Hindlimb muscle (tissue), 1 donor: Measurements from ENCODE around the gene SLC16A13. TPM values are rescaled to one million over a fixed set of nuclear protein-coding genes. Genes with fewer than 3 reads are reported as not detected.
"Not testable (repeated sequence)": the region's sequence is repeated elsewhere in the genome, so short reads cannot be mapped to it uniquely, and the experiment has no call there.

Source experiments
- DNase-seq: peaks from one replicate; pipeline ENCODE4 v3.0.0-alpha.2; 2013
- polyA plus RNA-seq: library from polyadenylated mRNA; unstranded; fragments of 120-200 nt; gene quantifications from one replicate; pipeline ENCODE4 v1.2.1, GENCODE V29; 2013; ENCODE audit not compliant: insufficient read length

The SLC16A13 gene
- polyA plus RNA-seq, 1 donor, result 2.2 TPM

- no peak for DNase-seq
Measured at GRCh38 chr17:7067198-7067597, 31.4 kb downstream of the SLC16A13 start.

- no peak for DNase-seq
Measured at GRCh38 chr17:7068268-7068667, 32.5 kb downstream of the SLC16A13 start.

GRCh38 chr17:7070712-7071111, 34.9 kb downstream of the SLC16A13 start:
- no peak for DNase-seq

GRCh38 chr17:7072406-7072805, 36.6 kb downstream of the SLC16A13 start:
- no peak for DNase-seq

- no peak for DNase-seq
Measured at GRCh38 chr17:7074931-7075330, 39.1 kb downstream of the SLC16A13 start.

- no peak for DNase-seq
Measured at GRCh38 chr17:7077911-7078546, 42.2 kb downstream of the SLC16A13 start.

- DNase-seq, result no peak
Measured at GRCh38 chr17:7078711-7079110, 42.9 kb downstream of the SLC16A13 start.

- no peak for DNase-seq
Measured at GRCh38 chr17:7079581-7080455, 44.0 kb downstream of the SLC16A13 start, which contains the start of gene CLEC10A. Gene CLEC10A (minus strand): TSS chr17:7080251. CDS start chr17:7078812, 1,439 bp downstream.

- no peak for DNase-seq
Measured at GRCh38 chr17:7080456-7081041, 44.7 kb downstream of the SLC16A13 start.

- no peak for DNase-seq
Measured at GRCh38 chr17:7081341-7082062, 45.7 kb downstream of the SLC16A13 start.

GRCh38 chr17:7083592-7083991, 47.8 kb downstream of the SLC16A13 start:
- DNase-seq, result no peak

- no peak for DNase-seq
Measured at GRCh38 chr17:7084088-7084487, 48.3 kb downstream of the SLC16A13 start.

GRCh38 chr17:7088442-7088841, 52.6 kb downstream of the SLC16A13 start:
- not testable (repeated sequence) for DNase-seq

- DNase-seq, result not testable (repeated sequence)
Measured at GRCh38 chr17:7089570-7089969, 53.8 kb downstream of the SLC16A13 start.

Other genes starting within 250 kb of the SLC16A13 start
- gene TEKT1, start 204.3 kb upstream of the SLC16A13 start, polyA plus RNA-seq, result not detected
- 0.79 TPM for gene ALOX12, start 40.0 kb upstream of the SLC16A13 start, polyA plus RNA-seq
- 123 TPM for gene RNASEK, start 23.4 kb upstream of the SLC16A13 start, polyA plus RNA-seq
- gene BCL6B, start 13.0 kb upstream of the SLC16A13 start, polyA plus RNA-seq, result 20.9 TPM
- 0.50 TPM for gene SLC16A11, start 8.1 kb downstream of the SLC16A13 start, polyA plus RNA-seq
- gene CLEC10A, start 44.2 kb downstream of the SLC16A13 start, polyA plus RNA-seq, result 1.7 TPM
- 0.36 TPM for gene ASGR2, start 78.8 kb downstream of the SLC16A13 start, polyA plus RNA-seq
- 1.8 TPM for gene ASGR1, start 143.4 kb downstream of the SLC16A13 start, polyA plus RNA-seq
- gene DLG4, start 183.8 kb downstream of the SLC16A13 start, polyA plus RNA-seq, result 18.6 TPM
- gene ACADVL, start 183.9 kb downstream of the SLC16A13 start, polyA plus RNA-seq, result 260 TPM
- 40.6 TPM for gene DVL2, start 198.5 kb downstream of the SLC16A13 start, polyA plus RNA-seq
- gene PHF23, start 203.4 kb downstream of the SLC16A13 start, polyA plus RNA-seq, result 34.4 TPM
- gene GABARAP, start 206.4 kb downstream of the SLC16A13 start, polyA plus RNA-seq, result 269 TPM
- 184 TPM for gene CTDNEP1, start 215.7 kb downstream of the SLC16A13 start, polyA plus RNA-seq
- 46.1 TPM for gene ELP5, start 216.2 kb downstream of the SLC16A13 start, polyA plus RNA-seq
- 1.6 TPM for gene CLDN7, start 226.5 kb downstream of the SLC16A13 start, polyA plus RNA-seq
- gene SLC2A4, start 245.7 kb downstream of the SLC16A13 start, polyA plus RNA-seq, result 42.0 TPM